GM18873 (cell line): ENCODE measurements around the gene CISD3.

Source experiments
- ATAC-seq: cut with Tn5 transposase; IDR thresholded peaks from one replicate; pipeline ENCODE4 v1.9.1; 2021; ENCODE audit warnings: mild to moderate bottlenecking, moderate library complexity, moderate number of reproducible peaks; ENCODE audit not compliant: unreplicated experiment, low FRiP score

The CISD3 gene

DNA sequence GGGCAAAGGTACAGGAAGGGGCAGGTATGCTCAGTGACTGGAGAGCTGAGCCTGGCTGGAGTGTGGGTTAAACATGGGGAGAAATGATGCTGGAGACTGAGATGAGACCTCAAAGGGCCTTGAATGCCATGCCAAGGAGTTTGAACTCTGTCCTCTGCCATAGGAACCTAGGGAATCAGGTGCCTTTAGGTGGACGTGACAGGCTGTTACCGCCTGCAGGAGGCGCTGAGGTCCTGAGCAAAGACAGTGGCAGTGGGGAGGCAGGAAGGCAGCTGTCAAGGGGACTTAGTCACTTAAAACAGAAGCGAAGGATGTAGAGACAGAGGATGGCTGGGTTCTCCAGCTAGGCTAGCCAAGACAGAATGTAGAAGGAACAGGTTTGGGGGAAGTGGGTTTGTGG, 31.5 kb downstream of the CISD3 start:
- ATAC-seq, result no peak

DNA sequence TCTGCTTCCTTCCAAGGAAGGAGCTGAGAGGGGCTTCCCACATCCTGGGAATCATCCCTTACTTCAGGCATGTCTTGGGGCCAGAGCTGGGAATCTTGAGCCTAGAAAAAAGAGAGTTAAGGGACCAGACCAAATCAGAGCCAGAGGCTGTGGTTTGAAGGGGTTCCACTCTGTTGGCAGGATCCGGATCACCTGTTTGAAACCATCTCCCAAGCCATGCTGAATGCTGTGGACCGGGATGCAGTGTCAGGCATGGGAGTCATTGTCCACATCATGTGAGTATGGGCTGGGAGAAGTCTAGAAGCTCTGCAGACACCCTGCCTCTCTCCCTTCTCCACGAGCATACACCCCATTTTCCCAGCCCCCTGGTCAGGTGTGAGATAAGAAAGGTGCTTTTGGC, 32.1 kb downstream of the CISD3 start:
- no peak for ATAC-seq

DNA sequence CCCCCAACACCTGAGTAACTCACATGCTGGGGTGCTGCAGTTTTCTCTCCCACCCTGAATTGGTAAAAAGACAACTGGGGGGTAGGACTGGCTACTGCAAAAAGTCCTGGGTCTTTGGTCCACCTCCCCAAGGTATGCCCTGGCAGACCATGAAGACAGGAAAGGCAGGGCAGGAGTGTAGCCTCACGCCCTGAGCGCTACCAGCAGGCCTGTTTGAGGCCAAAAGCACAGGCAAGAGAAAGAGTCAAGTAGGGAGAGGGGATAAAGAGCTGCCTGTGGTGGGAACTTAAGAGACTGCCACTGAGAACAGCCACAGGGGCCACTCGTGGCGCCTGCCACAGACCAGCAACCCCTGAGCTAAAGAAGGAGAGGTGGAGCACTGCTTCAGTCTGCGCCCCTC, 36.2 kb downstream of the CISD3 start:
- ATAC-seq, result no peak

DNA sequence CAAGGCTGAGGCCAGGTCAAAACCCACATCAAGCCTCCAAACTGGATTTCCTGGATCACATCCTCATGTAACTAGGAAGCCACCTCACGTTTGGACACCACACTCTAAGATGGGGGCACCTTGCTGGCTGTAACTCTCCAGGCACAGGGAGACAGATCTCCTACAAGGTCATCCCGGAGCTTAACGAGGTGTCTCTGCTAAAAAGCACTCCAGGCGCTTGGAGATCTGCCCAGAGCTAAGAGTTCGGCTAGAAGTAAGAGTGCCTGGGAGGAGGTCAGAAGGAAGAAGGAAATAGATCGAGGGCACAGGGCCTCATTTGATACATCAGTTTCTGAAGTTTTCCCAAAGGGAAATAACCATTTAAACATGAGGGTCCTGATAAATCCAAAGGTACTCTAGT, 38.3 kb downstream of the CISD3 start:
- no peak for ATAC-seq

- no peak for ATAC-seq
These were observed 43.1 kb downstream of the CISD3 start for GRCh38 chr17:38773258-38773657.

- ATAC-seq, result no peak
These were observed 47.6 kb downstream of the CISD3 start for GRCh38 chr17:38777641-38778250.

GRCh38 chr17:38779965-38780752, 50.0 kb downstream of the CISD3 start:
- ATAC-seq, result no peak

DNA sequence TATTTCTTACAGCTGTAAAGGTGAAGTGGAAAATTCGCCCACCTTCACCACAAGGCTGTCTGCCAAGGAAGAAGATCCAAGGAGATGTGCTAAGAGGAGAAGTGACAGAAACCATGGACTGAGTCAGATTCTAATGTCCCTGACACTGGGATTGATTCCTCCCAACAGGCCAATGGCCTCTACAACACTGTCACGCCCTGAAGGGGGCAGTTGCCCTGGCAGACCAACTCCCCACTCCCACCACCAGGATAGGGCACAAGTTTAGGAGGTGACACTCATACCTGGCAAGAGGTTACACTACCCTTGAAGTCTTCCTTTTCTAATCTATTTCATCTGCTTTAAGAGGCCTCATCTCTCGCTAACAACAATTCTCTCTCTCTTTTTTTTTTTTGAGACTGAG, 53.1 kb downstream of the CISD3 start:
- no peak for ATAC-seq
